Measurements from ENCODE around the gene PKIB. TPM values are rescaled to one million over a fixed set of nuclear protein-coding genes. Genes with fewer than 3 reads are reported as not detected.
"Not testable (repeated sequence)": the region's sequence is repeated elsewhere in the genome, so short reads cannot be mapped to it uniquely, and the experiment has no call there.

PKIB gene
- total and polyA plus RNA-seq, 7 donors, result 0.49 to 420 (median 40.4) TPM; not detected in 1

DNA sequence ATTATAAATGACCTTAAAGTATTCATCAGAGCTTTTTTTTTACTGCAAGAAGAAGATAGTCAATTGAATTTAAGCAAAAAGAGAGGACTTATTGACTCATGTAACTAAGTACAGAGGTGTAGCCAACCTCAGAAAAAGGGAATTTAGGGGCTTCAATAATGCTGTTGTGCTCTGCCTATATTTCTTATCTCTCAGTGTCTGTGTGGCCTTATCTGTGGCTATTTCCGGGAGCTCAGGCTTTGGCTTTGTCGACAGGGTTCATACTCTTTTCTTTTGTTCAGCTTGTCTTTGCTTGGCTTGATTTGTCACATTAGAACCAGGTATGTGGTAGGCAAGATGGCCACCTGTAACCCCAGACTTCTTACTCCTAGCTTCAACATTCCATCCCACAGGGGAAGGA is 130.7 kb downstream of the PKIB start:
- Histone ChIP-seq H3K9me3 (no peaks in the 10 kb centered on the region), H3K36me3 (no peaks in the 10 kb centered on the region), H3K27me3 (no peaks in the 10 kb centered on the region), H3K4me1 (no peaks in the 10 kb centered on the region), H3K4me3 (no peak overlapping the region), H3K27ac (no peak overlapping the region)
- no peak for DNase-seq
- 86 to 88% methylated on average over 2 of the region's 2 CpGs for WGBS, 2 donors
- intact Hi-C loops (cut with DNase I), result loop anchor here (5.0 kb wide), 1 partner anchor 46 kb away; the partner anchor contains the start of gene SMPDL3A
- TF ChIP-seq POLR2A (IDR thresholded peaks at IDR 0.05), result no peak
- TF ChIP-seq, protein P1, sequence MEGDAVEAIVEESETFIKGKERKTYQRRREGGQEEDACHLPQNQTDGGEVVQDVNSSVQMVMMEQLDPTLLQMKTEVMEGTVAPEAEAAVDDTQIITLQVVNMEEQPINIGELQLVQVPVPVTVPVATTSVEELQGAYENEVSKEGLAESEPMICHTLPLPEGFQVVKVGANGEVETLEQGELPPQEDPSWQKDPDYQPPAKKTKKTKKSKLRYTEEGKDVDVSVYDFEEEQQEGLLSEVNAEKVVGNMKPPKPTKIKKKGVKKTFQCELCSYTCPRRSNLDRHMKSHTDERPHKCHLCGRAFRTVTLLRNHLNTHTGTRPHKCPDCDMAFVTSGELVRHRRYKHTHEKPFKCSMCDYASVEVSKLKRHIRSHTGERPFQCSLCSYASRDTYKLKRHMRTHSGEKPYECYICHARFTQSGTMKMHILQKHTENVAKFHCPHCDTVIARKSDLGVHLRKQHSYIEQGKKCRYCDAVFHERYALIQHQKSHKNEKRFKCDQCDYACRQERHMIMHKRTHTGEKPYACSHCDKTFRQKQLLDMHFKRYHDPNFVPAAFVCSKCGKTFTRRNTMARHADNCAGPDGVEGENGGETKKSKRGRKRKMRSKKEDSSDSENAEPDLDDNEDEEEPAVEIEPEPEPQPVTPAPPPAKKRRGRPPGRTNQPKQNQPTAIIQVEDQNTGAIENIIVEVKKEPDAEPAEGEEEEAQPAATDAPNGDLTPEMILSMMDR (IDR thresholded peaks at IDR 0.05), result no peak
- TF ChIP-seq POLR2AphosphoS5 (IDR thresholded peaks at IDR 0.05), result no peak
- TF ChIP-seq EP300 (IDR thresholded peaks at IDR 0.05), result no peak

DNA sequence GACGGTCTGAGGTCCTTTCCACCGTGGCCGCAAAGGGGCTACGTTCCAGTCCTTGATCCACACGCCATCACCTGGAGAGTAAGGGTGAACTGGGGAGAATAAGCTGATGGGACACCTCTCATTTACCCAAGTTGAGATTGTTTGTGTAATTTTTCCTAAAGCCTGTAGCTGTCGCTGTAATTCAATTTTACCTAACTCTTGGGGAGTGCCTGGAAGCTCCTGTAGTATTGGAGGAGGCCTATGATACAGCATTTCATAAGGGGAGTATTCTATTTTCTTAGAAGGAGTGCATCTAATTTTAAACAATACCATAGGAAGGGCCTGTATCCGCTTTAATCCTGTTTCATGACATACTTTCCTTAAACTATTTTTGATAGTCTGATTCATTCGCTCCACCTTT is 134.0 kb downstream of the PKIB start:
- H3K36me3 ChIP-seq, H3K4me3 ChIP-seq, H3K27me3 ChIP-seq, H3K4me1 ChIP-seq, H3K27ac ChIP-seq, H3K9me3 ChIP-seq, DNase-seq: not testable (repeated sequence)
- intact Hi-C loops (cut with DNase I), result loop anchor here (5.0 kb wide), 1 partner anchor 43 kb away; the partner anchor contains the start of gene SMPDL3A
- 27 to 41% methylated on average over 8 of the region's 8 CpGs for WGBS, 2 donors
- TF ChIP-seq, protein P1 (IDR thresholded peaks at IDR 0.05), result peak in 1 of 4 experiments; percentile 35

DNA sequence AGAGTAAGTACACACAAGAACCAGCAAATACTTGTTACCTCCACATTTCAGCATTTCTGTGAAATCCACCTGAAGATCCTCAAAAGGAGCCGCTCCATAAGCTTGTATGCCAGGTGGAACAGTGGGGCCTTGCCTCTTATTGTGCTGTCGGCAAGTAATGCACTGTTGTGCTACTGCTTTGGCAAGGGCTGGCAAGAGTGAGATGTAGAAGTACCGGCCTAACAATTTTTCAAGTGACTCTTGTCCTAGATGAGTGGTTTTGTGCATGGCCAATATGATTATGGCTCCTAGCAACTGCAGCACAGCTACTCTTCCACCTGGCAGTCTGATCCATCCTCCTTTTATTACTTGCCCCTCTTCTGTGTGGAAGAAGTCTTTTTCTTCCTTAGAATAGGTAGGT is 134.7 kb downstream of the PKIB start:
- not testable (repeated sequence) for H3K4me1 ChIP-seq, H3K4me3 ChIP-seq, H3K36me3 ChIP-seq, DNase-seq, H3K9me3 ChIP-seq, H3K27me3 ChIP-seq, H3K27ac ChIP-seq
- WGBS, 2 donors, result 86 to 95% methylated on average over 3 of the region's 3 CpGs
- intact Hi-C loops (cut with DNase I), result loop anchor here (5.0 kb wide), 1 partner anchor 42 kb away; the partner anchor contains the start of gene SMPDL3A

DNA sequence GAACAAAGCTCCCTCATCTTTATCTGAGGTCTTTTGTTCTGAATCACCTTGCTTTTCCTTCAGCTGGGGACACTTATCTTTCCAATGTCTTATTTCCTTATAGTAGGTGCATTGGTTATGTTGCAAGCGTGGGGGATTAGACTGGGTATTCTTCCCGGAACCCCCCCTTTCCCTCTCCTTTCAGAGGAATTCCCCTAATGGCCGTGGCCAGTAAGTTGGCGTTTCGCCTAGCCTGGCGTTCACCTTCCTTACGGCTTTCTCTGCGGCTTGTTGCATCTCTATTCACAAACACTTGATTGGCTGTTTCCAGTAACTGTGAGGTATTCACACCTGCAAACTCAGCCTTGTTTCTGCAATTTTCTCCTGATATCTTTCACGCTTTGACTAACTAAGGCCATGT is 136.5 kb downstream of the PKIB start:
- Histone ChIP-seq H3K36me3 (no peaks in the 10 kb centered on the region), H3K27ac (no peak overlapping the region), H3K4me3 (no peak overlapping the region), H3K4me1 (no peaks in the 10 kb centered on the region), H3K9me3 (no peaks in the 10 kb centered on the region), H3K27me3 (no peaks in the 10 kb centered on the region)
- WGBS, 2 donors, result 85 to 92% methylated on average over 9 of the region's 9 CpGs
- TF ChIP-seq EP300 (IDR thresholded peaks at IDR 0.05) (no peak), POLR2A (IDR thresholded peaks at IDR 0.05) (no peak), POLR2AphosphoS5 (IDR thresholded peaks at IDR 0.05) (no peak)
- TF ChIP-seq, protein P1 (IDR thresholded peaks at IDR 0.05), result no peak
- intact Hi-C loops (cut with DNase I), result no loop called here
- no peak for DNase-seq

DNA sequence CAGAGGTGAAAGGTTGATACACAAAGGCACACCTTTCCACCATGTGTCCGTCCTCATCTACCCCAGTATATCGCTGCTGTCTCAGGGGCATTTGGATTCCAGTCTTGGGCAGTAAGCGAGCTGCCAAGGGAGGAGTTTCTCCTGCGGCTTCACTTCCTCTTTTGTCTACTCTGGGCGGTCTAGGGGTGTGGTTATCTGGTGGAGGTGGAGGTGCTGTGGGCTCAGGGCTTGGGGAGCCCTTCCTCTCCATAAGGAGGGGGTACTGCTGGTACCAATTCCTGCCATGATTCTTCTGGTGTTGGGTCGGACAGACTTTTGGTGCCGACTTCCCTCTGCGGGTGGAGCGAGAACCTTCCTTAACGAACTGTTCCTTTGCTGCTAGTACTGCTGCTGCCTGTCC is 137.4 kb downstream of the PKIB start:
- intact Hi-C loops (cut with DNase I), result no loop called here
- TF ChIP-seq POLR2A (IDR thresholded peaks at IDR 0.05), result no peak
- no peak for TF ChIP-seq POLR2AphosphoS5 (IDR thresholded peaks at IDR 0.05)
- TF ChIP-seq EP300 (IDR thresholded peaks at IDR 0.05), result no peak
- TF ChIP-seq, protein P1 (IDR thresholded peaks at IDR 0.05), result no peak
- no peak for DNase-seq
- Histone ChIP-seq H3K9me3 (no peaks in the 10 kb centered on the region), H3K27me3 (no peaks in the 10 kb centered on the region), H3K36me3 (no peaks in the 10 kb centered on the region), H3K27ac (no peak overlapping the region), H3K4me1 (no peaks in the 10 kb centered on the region), H3K4me3 (no peak overlapping the region)
- 84 to 93% methylated on average over 10 of the region's 10 CpGs for WGBS, 2 donors

DNA sequence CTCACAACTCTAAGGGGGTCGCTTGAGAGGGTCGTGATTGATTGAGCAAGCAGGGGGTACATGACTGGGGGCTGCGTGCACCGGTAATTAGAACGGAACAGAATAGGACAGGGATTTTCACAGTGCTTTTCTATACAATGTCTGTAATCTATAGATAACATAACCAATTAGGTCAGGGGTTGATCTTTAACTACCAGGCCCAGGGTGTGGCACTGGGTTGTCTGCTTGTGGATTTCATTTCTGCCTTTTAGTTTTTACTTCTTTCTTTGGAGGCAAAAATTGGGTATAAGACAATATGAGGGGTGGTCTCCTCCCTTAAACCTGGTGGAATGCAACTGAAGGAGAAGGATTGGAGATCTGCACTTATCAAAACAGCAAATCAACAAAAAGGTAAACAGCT is 138.7 kb downstream of the PKIB start:
- DNase-seq; H3K4me3 ChIP-seq; H3K4me1 ChIP-seq; H3K36me3 ChIP-seq; H3K27ac ChIP-seq; H3K9me3 ChIP-seq; intact Hi-C loops (cut with DNase I); H3K27me3 ChIP-seq: not testable (repeated sequence)
- 65 to 90% methylated on average over 5 of the region's 5 CpGs for WGBS, 2 donors
